Neural crest cell (in vitro differentiated cells): ENCODE data around the gene UBE2E3. TPM values are rescaled to one million over a fixed set of nuclear protein-coding genes. Genes with fewer than 3 reads are reported as not detected.
"Not testable (repeated sequence)": the region's sequence is repeated elsewhere in the genome, so short reads cannot be mapped to it uniquely, and the experiment has no call there.

Source experiments
- DNase-seq: peaks from one replicate; pipeline ENCODE4 v3.0.0; 2021; ENCODE audit warnings: low read depth, mixed read lengths, low spot score
- H3K27ac Mint-ChIP-seq: one replicate; pipeline ENCODE4 v1.8.0; 2021; ENCODE audit warnings: mild to moderate bottlenecking, mixed read lengths; ENCODE audit not compliant: unreplicated experiment
- H3K27me3 Mint-ChIP-seq: 2 replicates; pipeline ENCODE4 v1.8.0; 2021; ENCODE audit warnings: low read depth, mild to moderate bottlenecking, mixed read lengths
- H3K36me3 Mint-ChIP-seq: 2 replicates; pipeline ENCODE4 v1.8.0; 2021; ENCODE audit warnings: low read depth, mild to moderate bottlenecking, mixed read lengths
- H3K4me1 Mint-ChIP-seq: 2 replicates; pipeline ENCODE4 v1.8.0; 2021; ENCODE audit warnings: mixed read lengths
- H3K4me3 Mint-ChIP-seq: one replicate; pipeline ENCODE4 v1.8.0; 2021; ENCODE audit warnings: mild to moderate bottlenecking, mixed read lengths
- H3K9me3 Mint-ChIP-seq: 2 replicates; pipeline ENCODE4 v1.8.0; 2021; ENCODE audit warnings: mixed read lengths
- long read RNA-seq: library from polyadenylated mRNA; unstranded; transcript quantifications from one replicate; pipeline ENCODE4 v2.0.0, GENCODE V29; 2020
- total RNA-seq: library from RNA; stranded (reverse); gene quantifications from 2 replicates; pipeline ENCODE4 v1.2.1, GENCODE V29; 2021
- TF ChIP-seq, protein P1 (sequence below): fragments of 200-600 bp; sonication (generic); conservative IDR thresholded peaks from 2 replicates; pipeline ENCODE4 v1.5.0; 2021; ENCODE audit warnings: antibody characterized with exemption, mild to moderate bottlenecking

The UBE2E3 gene
- total RNA-seq = 228 and 230 TPM in 2 replicates
- long read RNA-seq, transcript UBE2E3-212 (4 exons, 499 nt) = minor isoform, 9 of 199 reads
- long read RNA-seq, transcript UBE2E3-202 (6 exons, 1,570 nt) = major isoform, 124 of 199 reads
- long read RNA-seq, transcript UBE2E3-209 (6 exons, 1,556 nt) = minor isoform, 10 of 199 reads
- long read RNA-seq, partial matches to known transcripts = 34 of 199 reads
- long read RNA-seq, other reads (novel, unspliced or antisense) = 22 of 199 reads

DNA sequence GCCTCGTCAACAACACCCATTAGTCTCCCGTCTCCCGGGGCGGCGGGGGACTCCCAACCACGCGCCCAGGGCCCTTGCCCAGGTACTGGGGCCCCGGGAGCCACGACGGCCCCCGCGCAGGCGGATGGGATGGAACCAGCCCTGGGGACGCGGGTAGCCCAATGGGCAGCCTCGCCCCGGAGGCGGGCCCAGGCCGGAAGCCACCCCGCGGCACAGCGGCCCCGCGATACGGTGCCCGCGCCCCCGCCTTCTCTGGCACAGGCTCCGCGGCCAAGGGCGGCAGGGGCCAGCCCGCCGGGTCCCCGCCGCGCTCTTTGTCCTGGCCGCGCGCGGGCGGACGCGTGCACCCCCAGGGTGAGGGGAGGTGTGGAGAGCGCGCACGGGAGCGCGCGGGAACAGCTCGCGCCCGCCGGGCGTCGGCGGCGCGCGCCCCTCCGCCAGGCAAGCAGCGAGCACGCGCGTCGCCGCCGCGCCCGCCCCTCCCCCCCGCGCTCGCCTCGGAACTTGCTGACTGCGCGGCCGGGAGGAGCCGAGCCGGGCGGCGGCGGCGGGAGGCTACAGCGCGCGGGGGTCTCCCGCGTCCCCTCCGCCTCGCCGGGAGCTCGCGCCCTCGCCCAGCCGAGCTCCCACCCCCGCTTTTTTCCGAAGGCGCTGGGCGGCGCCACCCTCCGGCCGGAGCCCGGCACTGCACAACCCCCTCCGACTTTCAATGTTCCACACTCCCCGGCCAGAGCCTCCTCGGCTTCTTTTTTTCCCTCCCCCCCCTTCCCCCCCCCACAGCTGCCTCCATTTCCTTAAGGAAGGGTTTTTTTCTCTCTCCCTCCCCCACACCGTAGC, at the start of gene UBE2E3:
TSS of gene UBE2E3 (plus strand) at position 500 of the 837 bp plus-strand sequence. CDS start 1,438 bp downstream, outside the sequence.
- TF ChIP-seq, protein P1, sequence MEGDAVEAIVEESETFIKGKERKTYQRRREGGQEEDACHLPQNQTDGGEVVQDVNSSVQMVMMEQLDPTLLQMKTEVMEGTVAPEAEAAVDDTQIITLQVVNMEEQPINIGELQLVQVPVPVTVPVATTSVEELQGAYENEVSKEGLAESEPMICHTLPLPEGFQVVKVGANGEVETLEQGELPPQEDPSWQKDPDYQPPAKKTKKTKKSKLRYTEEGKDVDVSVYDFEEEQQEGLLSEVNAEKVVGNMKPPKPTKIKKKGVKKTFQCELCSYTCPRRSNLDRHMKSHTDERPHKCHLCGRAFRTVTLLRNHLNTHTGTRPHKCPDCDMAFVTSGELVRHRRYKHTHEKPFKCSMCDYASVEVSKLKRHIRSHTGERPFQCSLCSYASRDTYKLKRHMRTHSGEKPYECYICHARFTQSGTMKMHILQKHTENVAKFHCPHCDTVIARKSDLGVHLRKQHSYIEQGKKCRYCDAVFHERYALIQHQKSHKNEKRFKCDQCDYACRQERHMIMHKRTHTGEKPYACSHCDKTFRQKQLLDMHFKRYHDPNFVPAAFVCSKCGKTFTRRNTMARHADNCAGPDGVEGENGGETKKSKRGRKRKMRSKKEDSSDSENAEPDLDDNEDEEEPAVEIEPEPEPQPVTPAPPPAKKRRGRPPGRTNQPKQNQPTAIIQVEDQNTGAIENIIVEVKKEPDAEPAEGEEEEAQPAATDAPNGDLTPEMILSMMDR = peak; percentile 74
- peak within 1 kb of the TSS; percentile 99 for H3K27ac Mint-ChIP-seq
- H3K27me3 Mint-ChIP-seq = no peaks in the 10 kb centered on the region
- H3K4me1 Mint-ChIP-seq = peaks cover 56% of the 10 kb centered on the region
- no peaks in the 10 kb centered on the region for H3K9me3 Mint-ChIP-seq
- peak; percentile 89 for DNase-seq
- peaks cover 2% of the 10 kb centered on the region for H3K36me3 Mint-ChIP-seq
- peak within 1 kb of the TSS; percentile 96 for H3K4me3 Mint-ChIP-seq

DNA sequence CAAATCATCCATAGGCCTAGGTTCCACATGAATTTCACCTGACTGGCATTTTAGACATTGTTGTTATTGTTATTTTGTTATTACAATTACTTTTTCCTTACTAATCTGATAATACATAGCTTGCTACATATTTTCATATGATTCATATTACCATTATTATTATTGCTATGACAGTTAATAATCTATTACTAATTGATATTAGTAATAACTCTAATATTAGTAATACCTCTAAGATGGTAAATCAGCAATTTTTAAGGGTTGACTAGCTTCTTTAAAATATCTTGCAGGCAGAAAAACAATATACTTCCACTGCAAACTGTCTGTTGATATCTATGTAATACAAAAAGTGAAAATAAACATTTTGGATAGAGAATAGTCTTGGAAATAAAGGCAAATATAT, 48.6 kb upstream of the UBE2E3 start:
- TF ChIP-seq, protein P1 = no peak
- H3K36me3 Mint-ChIP-seq = no peaks in the 10 kb centered on the region
- H3K4me1 Mint-ChIP-seq = no peaks in the 10 kb centered on the region
- H3K4me3 Mint-ChIP-seq = no peak overlapping the region
- DNase-seq = no peak
- no peak overlapping the region for H3K27ac Mint-ChIP-seq
- no peaks in the 10 kb centered on the region for H3K9me3 Mint-ChIP-seq
- H3K27me3 Mint-ChIP-seq = no peaks in the 10 kb centered on the region

- no peaks in the 10 kb centered on the region for H3K36me3 Mint-ChIP-seq
- no peaks in the 10 kb centered on the region for H3K4me1 Mint-ChIP-seq
- no peak for DNase-seq
- TF ChIP-seq, protein P1 = no peak
- H3K27ac Mint-ChIP-seq = no peak overlapping the region
- H3K4me3 Mint-ChIP-seq = no peak overlapping the region
- H3K27me3 Mint-ChIP-seq = no peaks in the 10 kb centered on the region
- H3K9me3 Mint-ChIP-seq = no peaks in the 10 kb centered on the region
These were observed 47.1 kb upstream of the UBE2E3 start for GRCh38 chr2:180933332-180933731.

GRCh38 chr2:180934911-180935310, 45.5 kb upstream of the UBE2E3 start:
- H3K27me3 Mint-ChIP-seq = no peaks in the 10 kb centered on the region
- no peak for DNase-seq
- H3K9me3 Mint-ChIP-seq = no peaks in the 10 kb centered on the region
- H3K4me1 Mint-ChIP-seq = no peaks in the 10 kb centered on the region
- no peak overlapping the region for H3K27ac Mint-ChIP-seq
- H3K4me3 Mint-ChIP-seq = no peak overlapping the region
- TF ChIP-seq, protein P1 = no peak
- no peaks in the 10 kb centered on the region for H3K36me3 Mint-ChIP-seq

GRCh38 chr2:180937480-180937879, 42.9 kb upstream of the UBE2E3 start:
- not testable (repeated sequence) for H3K9me3 Mint-ChIP-seq

GRCh38 chr2:180938451-180938850, 42.0 kb upstream of the UBE2E3 start:
- TF ChIP-seq, protein P1 = no peak
- Mint-ChIP-seq H3K36me3 (no peaks in the 10 kb centered on the region), H3K27ac (no peak overlapping the region), H3K9me3 (no peaks in the 10 kb centered on the region), H3K4me1 (peaks cover 3% of the 10 kb centered on the region), H3K4me3 (no peak overlapping the region), H3K27me3 (no peaks in the 10 kb centered on the region)
- DNase-seq = no peak

More at GRCh38 chr2:180937480-180937879, 42.9 kb upstream of the UBE2E3 start:
- DNase-seq, H3K4me1 Mint-ChIP-seq, H3K36me3 Mint-ChIP-seq, H3K27me3 Mint-ChIP-seq, H3K27ac Mint-ChIP-seq, H3K4me3 Mint-ChIP-seq: not testable (repeated sequence)
